ENCODE data around the gene SNX32. TPM values are rescaled to one million over a fixed set of nuclear protein-coding genes. Genes with fewer than 3 reads are reported as not detected.

SNX32 gene
- total and polyA plus RNA-seq, 2 of the 13 experiments (the other 11 are each of a cell fraction or from before 2014, with no cell fraction given) = 0.09 to 0.34 TPM

- TF ChIP-seq, protein P1, sequence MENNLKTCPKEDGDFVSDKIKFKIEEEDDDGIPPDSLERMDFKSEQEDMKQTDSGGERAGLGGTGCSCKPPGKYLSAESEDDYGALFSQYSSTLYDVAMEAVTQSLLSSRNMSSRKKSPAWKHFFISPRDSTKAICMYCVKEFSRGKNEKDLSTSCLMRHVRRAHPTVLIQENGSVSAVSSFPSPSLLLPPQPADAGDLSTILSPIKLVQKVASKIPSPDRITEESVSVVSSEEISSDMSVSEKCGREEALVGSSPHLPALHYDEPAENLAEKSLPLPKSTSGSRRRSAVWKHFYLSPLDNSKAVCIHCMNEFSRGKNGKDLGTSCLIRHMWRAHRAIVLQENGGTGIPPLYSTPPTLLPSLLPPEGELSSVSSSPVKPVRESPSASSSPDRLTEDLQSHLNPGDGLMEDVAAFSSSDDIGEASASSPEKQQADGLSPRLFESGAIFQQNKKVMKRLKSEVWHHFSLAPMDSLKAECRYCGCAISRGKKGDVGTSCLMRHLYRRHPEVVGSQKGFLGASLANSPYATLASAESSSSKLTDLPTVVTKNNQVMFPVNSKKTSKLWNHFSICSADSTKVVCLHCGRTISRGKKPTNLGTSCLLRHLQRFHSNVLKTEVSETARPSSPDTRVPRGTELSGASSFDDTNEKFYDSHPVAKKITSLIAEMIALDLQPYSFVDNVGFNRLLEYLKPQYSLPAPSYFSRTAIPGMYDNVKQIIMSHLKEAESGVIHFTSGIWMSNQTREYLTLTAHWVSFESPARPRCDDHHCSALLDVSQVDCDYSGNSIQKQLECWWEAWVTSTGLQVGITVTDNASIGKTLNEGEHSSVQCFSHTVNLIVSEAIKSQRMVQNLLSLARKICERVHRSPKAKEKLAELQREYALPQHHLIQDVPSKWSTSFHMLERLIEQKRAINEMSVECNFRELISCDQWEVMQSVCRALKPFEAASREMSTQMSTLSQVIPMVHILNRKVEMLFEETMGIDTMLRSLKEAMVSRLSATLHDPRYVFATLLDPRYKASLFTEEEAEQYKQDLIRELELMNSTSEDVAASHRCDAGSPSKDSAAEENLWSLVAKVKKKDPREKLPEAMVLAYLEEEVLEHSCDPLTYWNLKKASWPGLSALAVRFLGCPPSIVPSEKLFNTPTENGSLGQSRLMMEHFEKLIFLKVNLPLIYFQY (CRISPR knock-in tag; IDR thresholded peaks at IDR 0.05; ENCODE audit: borderline replicate concordance) = 0 out of 2 replicates have a peak, but pooled peaks have one; percentile 19
- TF ChIP-seq RAD51 (IDR thresholded peaks at IDR 0.05; ENCODE audit: borderline replicate concordance) = no peak
- TF ChIP-seq, protein P2, sequence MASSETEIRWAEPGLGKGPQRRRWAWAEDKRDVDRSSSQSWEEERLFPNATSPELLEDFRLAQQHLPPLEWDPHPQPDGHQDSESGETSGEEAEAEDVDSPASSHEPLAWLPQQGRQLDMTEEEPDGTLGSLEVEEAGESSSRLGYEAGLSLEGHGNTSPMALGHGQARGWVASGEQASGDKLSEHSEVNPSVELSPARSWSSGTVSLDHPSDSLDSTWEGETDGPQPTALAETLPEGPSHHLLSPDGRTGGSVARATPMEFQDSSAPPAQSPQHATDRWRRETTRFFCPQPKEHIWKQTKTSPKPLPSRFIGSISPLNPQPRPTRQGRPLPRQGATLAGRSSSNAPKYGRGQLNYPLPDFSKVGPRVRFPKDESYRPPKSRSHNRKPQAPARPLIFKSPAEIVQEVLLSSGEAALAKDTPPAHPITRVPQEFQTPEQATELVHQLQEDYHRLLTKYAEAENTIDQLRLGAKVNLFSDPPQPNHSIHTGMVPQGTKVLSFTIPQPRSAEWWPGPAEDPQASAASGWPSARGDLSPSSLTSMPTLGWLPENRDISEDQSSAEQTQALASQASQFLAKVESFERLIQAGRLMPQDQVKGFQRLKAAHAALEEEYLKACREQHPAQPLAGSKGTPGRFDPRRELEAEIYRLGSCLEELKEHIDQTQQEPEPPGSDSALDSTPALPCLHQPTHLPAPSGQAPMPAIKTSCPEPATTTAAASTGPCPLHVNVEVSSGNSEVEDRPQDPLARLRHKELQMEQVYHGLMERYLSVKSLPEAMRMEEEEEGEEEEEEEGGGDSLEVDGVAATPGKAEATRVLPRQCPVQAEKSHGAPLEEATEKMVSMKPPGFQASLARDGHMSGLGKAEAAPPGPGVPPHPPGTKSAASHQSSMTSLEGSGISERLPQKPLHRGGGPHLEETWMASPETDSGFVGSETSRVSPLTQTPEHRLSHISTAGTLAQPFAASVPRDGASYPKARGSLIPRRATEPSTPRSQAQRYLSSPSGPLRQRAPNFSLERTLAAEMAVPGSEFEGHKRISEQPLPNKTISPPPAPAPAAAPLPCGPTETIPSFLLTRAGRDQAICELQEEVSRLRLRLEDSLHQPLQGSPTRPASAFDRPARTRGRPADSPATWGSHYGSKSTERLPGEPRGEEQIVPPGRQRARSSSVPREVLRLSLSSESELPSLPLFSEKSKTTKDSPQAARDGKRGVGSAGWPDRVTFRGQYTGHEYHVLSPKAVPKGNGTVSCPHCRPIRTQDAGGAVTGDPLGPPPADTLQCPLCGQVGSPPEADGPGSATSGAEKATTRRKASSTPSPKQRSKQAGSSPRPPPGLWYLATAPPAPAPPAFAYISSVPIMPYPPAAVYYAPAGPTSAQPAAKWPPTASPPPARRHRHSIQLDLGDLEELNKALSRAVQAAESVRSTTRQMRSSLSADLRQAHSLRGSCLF (CRISPR knock-in tag; IDR thresholded peaks at IDR 0.05; ENCODE audit: borderline replicate concordance) = no peak
- TF ChIP-seq, protein P3, sequence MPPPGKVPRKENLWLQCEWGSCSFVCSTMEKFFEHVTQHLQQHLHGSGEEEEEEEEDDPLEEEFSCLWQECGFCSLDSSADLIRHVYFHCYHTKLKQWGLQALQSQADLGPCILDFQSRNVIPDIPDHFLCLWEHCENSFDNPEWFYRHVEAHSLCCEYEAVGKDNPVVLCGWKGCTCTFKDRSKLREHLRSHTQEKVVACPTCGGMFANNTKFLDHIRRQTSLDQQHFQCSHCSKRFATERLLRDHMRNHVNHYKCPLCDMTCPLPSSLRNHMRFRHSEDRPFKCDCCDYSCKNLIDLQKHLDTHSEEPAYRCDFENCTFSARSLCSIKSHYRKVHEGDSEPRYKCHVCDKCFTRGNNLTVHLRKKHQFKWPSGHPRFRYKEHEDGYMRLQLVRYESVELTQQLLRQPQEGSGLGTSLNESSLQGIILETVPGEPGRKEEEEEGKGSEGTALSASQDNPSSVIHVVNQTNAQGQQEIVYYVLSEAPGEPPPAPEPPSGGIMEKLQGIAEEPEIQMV (CRISPR knock-in tag; IDR thresholded peaks at IDR 0.05; ENCODE audit: low read depth) = 0 out of 2 replicates have a peak, but pooled peaks have one; percentile 41
- peak; percentile 24 for TF ChIP-seq ZNF883 (CRISPR knock-in tag; IDR thresholded peaks at IDR 0.05; ENCODE audit: not compliant biosample characterization)
- TF ChIP-seq ZNF263 (CRISPR knock-in tag; IDR thresholded peaks at IDR 0.05) = peak; percentile 24; the same call in 1 of the 2 replicates
- no peak for TF ChIP-seq ZNF260 (CRISPR knock-in tag; IDR thresholded peaks at IDR 0.05; ENCODE audit: borderline replicate concordance, low read depth)
- peak; percentile 21 for TF ChIP-seq CBX1 (IDR thresholded peaks at IDR 0.05; ENCODE audit: low read depth)
- peak; percentile 24 for TF ChIP-seq MXD4 (CRISPR knock-in tag; IDR thresholded peaks at IDR 0.05)
- no peak for TF ChIP-seq TEF (CRISPR knock-in tag; IDR thresholded peaks at IDR 0.05)
- no peak for TF ChIP-seq ZNF3 (CRISPR knock-in tag; IDR thresholded peaks at IDR 0.05)
- TF ChIP-seq POLR2G (IDR thresholded peaks at IDR 0.05; ENCODE audit: low read depth, low read length) = peak; percentile 76
- TF ChIP-seq ZNF737 (CRISPR knock-in tag; IDR thresholded peaks at IDR 0.05; ENCODE audit: borderline replicate concordance) = no peak
- TF ChIP-seq, protein P4, sequence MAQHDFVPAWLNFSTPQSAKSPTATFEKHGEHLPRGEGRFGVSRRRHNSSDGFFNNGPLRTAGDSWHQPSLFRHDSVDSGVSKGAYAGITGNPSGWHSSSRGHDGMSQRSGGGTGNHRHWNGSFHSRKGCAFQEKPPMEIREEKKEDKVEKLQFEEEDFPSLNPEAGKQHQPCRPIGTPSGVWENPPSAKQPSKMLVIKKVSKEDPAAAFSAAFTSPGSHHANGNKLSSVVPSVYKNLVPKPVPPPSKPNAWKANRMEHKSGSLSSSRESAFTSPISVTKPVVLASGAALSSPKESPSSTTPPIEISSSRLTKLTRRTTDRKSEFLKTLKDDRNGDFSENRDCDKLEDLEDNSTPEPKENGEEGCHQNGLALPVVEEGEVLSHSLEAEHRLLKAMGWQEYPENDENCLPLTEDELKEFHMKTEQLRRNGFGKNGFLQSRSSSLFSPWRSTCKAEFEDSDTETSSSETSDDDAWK (CRISPR knock-in tag; IDR thresholded peaks at IDR 0.05) = no peak
- peak; percentile 45; the same call in 1 of the 2 replicates for TF ChIP-seq PHF8 (CRISPR knock-in tag; IDR thresholded peaks at IDR 0.05)
These were observed 57.7 kb downstream of the SNX32 start (continued) for GRCh38 chr11:65891219-65892136.
